ENCODE results near the gene HOXD12.
A peak's percentile ranks its signal among the peaks of the same experiment; 100 is the strongest.

The HOXD12 gene

DNA sequence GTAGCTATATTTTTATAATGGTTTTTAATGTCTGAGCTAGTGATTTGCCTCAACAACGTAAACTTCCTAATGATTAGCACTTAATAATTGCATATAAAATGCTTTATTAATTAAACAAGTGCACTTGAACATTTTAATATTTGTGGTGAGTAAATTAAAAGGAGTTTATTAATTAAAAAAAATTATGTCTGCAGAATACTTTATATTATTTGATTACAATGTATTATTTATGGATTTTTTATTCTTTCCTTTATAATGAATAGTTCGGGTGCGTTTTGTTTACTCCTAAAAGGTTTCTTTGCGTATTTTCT, 32.2 kb downstream of the HOXD12 start:
- DNase-seq (ENCODE audit: low spot score): no peak

- no peak for DNase-seq (ENCODE audit: low spot score)
These were observed 32.9 kb downstream of the HOXD12 start for GRCh38 chr2:176132205-176133171.

DNA sequence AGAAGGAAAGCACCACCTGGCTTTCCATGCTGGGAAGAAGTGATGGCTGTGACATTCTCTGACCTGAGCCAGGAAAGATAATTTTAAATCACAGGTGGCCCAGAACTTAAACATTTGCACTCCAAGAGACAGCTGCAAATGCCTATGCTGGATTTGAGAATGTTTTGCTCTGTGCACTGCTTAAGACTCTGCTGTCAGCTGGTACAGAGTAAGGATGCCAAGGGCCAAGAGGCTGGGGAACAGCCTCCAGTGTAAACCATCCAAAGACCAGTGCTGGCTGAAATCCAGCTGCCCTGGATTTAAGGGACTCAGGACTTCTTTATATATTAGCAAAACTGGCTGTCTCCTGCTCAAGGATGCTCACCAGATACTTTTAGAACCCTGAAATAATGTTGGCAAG, 33.8 kb downstream of the HOXD12 start:
- no peak for DNase-seq (ENCODE audit: low spot score)

DNA sequence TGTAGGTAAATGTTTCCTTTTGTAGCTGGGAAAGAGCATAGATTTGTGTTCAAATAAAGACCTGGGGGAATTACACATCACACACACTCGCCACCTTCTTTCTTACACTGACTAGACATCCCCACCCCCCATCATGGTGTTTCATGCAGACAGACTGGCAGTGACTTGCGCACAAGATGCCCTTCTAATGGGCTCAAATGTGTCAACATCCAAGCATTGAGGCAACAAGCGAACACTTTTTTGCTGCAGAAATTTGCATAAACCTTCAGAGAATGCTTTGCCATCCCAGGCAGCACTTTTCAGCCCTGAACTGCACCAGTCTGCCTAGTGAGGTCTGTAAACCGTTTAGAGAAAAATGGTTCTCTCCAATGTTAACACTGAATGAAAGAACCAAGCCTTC, 34.4 kb downstream of the HOXD12 start:
- no peak for DNase-seq (ENCODE audit: low spot score)

GRCh38 chr2:176135035-176135440, 35.4 kb downstream of the HOXD12 start:
- no peak for DNase-seq (ENCODE audit: low spot score)

DNA sequence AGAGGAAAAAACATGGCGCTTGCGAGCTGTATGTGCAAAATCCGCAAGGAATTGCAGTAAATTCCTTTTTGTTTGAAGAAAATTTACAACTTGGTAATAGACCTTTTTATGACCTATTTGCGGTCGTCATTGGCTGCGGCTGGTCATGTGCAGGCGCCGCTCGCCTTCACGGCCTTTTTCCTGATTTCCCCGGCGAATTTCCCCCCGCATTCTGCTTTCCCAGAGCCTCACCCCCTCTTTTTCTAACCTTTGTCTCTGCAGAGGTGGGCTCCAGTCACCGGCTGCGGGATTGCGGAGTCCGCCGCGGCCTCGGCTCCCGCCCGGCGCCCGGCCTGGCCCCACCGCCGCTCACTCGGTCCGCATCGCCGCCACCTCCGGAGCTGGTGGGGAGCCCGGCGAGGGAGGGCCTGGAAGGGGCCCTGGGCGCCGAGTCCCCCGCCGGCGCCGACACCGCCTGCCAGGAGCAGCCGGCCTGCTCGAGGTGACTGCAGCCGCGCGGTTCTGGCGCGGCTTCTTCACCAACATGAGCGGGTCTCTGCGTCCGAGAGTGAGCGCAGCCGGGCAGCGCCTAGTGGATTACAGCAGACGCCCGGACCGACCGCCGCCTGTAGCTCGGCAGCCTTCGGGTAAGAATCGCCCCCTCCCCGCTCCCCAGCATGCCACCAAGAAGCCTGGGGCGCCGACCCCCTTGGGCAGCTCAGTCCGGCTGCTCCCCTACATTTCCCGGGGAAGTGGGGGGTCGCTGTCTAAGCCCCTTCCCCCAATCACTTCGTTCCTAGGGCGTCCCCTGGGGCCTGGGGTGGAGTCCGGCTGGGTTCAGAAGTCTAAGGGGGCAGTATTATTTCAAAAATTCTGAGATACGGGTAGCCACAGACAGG, 37.0 kb downstream of the HOXD12 start:
- DNase-seq (ENCODE audit: low spot score): no peak

GRCh38 chr2:176137252-176137580, 37.6 kb downstream of the HOXD12 start:
- no peak for DNase-seq (ENCODE audit: low spot score)

DNA sequence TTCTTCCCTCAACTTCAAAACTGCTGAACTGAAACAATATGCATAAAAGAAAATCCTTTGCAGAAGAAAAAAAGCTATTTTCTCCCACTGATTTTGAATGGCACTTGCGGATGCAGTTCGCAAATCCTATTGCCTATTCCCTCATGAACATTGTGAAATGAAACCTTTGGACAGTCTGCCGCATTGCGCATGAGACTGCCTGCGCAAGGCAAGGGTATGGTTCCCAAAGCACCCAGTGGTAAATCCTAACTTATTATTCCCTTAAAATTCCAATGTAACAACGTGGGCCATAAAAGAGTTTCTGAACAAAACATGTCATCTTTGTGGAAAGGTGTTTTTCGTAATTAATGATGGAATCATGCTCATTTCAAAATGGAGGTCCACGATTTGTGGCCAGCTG, 38.3 kb downstream of the HOXD12 start:
- DNase-seq (ENCODE audit: low spot score): no peak

DNA sequence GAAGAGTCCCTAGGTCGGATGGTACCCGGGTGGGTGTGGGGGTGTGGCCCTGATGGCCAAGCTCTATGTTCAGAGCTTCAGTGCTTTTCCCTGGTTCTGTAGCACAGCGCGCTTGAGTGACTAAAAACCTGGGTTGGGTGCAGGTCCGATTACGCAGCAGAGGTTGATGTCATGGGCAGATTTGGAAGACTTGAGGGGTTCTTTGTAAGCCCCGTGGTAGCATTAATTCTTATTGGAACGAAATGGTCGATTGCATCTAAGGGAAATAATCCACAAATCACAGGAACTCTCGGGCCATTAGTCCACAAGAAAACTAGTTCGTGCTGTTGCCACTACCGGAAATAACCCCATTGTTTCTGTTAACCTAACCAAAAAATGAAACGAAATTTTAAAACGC, 38.9 kb downstream of the HOXD12 start:
- no peak for DNase-seq (ENCODE audit: low spot score)

DNA sequence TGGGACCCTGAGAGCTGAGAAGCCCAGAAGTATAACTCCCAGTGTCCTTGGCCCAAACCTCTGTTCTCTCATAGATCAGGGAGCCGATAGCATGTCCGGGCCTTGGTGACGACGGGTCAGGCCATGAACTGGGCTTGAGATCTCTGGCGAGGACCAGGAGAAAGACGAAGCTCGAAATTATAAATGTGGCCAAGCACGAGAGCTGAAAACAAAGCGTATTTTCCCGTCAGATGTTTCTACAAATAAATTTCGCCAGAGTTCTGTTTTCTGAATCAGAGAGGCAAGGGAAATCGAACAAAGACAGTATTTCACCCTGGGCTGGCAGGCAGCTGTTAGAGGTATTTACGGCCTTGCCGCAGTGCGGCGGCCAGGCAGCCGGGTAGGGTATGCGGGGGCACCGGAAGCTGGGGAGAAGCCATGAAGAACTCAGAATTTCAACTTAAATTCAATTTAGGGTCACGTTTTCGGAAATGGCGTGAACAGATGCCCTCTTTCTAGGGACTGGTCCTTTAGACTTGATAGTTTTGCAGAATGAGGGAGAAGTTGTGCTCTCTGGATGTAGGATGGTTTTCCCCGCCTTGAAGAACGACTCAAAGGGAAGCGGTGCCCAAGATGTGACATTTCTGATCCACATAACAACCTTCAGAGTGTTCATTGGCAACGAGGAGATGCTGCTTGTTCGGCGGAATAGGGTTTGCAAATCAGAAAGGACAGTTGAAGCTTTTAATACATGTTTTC, 39.5 kb downstream of the HOXD12 start:
- DNase-seq (ENCODE audit: low spot score): no peak

GRCh38 chr2:176139661-176140512, 40.3 kb downstream of the HOXD12 start:
- no peak for DNase-seq (ENCODE audit: low spot score)

DNA sequence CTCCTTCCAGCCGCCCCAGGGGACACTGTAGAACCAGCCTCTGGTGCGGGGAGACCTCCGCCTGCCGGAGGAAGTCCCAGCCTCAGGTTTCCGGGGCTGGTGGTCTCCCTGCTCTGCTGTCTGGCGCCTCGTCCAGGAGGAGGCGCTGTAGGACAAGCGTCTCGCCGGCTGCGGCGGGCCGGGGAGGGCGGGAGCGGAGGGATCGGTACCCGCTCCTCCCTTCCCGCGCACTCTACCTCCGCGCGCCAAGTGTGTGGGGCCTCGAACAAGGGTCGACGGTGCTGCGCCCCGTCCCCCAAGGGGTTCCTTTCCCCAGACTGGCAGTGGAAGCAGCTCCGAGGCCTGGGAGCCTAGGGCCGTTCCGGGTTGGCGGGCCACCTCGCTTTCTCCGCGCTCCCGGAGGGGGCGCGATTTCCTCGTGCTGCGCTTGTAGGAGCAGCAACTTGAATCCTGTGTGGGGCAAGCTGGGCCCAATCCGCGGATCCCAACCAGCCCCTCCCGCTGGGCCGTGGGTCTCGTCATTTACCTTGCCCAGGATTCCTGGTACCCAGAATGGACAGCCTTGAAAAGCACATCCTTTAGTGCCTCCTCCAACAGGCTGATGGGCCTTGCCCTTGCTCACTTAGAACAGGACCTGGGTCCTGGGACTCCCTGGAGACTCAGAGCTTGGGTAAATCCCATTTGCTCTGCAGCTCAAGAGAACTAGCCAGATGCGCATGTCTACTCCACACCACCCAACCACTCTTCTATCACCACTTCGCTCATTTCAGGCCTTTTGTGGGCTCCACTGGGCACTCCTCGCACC, 41.1 kb downstream of the HOXD12 start:
- DNase-seq (ENCODE audit: low spot score): peak; percentile 84

- no peak for DNase-seq (ENCODE audit: low spot score)
These were observed 42.7 kb downstream of the HOXD12 start for GRCh38 chr2:176142281-176142680.

- no peak for DNase-seq (ENCODE audit: low spot score)
These were observed 45.7 kb downstream of the HOXD12 start for GRCh38 chr2:176145085-176145969.

DNA sequence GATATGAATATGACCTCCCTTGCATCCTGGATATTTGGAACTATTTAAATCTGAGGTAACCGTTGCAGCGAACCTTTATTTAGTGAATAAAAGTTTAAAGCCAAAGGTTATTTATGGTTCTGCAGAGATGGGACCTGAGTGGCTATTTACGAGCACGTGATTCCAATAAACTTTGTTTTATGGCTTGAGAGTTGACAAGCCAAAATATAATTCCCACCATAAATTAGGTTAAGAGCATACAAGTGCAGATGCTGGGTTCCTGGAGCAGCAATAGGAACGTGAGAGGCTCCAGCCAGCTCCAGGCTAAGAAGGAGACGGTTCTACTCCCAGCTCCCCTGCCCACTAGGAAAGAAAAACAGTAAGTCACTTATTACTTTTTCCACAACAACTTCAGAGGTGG, 46.5 kb downstream of the HOXD12 start:
- DNase-seq (ENCODE audit: low spot score): no peak

DNA sequence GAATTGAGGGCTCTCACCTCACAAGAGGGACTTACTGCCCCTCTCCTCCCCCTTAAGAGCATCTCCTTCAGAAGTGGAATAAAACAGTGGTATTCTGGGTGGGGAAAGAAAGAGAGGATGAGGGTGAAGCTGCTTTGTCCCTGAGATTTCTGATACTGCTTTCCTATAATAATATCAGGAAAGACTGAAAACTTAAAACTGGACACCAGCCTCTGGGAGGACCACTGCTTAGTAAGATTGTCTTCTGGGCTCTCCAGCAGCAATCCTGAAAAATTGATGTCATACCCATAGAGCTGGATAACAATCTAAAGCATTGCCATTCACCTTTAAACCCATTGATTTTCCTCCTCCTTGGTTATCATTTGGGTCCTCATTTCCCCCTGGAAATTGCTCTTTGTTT, 47.0 kb downstream of the HOXD12 start:
- no peak for DNase-seq (ENCODE audit: low spot score)

DNA sequence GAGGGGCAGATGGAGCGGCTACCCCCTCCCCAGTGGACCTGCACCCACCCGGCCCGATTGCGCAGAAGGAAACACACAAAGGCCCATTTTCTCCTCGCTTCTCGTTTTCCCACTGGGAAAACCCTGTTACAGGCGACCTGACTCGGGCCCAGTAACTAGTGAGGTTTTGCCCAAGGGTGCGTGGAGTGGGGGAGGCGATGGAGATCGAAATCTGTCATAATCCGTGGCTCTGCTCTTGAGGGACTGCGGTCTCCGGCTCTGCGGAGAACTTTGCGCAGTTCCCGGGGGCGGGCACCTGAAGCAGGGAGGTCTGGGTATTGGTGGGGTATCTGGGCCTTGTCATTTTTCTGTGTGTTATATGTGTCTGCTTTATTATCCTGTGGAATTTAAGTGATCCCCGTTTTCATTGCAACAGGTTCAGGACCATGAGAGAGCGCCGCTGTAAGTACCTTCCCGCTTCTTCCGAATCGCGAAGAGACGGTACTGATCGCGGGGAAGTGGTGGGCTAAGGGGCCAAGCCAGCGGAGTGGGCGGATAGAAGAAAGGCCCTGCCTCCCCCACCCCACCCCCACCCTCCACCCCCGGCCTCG, 47.7 kb downstream of the HOXD12 start:
- no peak for DNase-seq (ENCODE audit: low spot score)

DNA sequence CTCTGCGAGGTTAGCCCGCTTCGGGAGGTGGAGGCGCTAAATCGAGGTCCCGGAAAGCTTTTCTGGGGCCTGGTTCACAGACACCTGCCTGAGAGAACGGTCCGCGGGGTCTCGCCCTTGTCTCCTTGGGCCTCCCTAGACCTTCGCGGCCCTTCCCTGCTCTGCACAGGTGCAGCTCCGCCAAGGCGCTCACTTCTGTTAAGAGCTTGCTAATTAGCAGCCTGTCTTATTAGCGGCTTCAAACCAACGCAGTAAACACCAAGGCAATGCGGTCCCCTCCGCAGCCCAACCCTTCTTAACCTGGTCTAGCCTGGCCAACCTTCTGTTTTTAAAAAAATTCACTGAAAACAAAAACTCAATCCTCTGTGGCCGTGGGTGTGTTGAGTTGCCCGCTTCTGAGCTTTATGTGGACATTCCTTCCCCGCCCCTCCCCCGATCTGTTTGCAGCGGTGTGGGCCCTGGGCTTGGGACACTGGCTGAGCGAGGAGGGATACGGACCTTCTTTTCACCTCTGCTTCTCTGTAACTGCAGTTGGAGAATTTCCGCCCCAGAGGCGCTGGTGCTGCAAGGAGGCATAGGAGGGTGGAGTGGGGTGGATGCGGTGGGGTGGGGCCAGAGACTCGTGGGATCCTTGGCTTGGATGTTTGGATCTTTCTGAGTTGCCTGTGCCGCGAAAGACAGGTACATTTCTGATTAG, 48.4 kb downstream of the HOXD12 start:
- DNase-seq (ENCODE audit: low spot score): no peak
